ENCODE data around the gene ASB6. TPM values are rescaled to one million over a fixed set of nuclear protein-coding genes. Genes with fewer than 3 reads are reported as not detected.

The ASB6 gene
- total and polyA plus RNA-seq, 2 experiments from 2014 or later = 8.8 to 19.8 TPM

DNA sequence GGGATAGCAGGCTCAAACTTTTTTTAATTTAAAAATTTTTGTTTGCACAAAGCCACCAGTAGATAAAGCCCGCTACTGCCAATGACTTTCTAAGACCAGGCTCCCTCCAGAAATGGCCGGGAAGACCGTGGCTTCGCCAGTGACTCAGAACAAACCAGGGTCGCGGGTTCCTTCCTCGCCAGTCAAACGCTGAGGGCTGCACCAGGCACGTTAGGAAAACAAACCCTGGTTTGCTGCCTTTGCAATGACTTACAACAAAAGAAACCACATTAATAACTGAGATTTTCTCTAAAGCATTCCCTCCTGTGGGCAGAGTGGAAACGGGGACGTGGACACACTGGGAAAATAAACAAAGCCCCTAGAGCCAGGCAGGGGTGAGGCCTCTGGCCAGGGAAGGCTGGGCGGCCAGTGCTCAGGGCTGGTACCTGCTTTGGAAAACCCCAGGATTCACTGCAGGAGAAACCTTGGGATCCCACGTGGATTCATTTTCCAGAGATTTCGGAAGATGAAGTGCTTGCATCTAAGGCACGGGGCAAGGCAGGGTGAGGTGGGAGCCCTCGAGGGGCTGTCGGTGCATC is 27.3 kb upstream of the ASB6 start (continued):
- TF ChIP-seq, protein P1, sequence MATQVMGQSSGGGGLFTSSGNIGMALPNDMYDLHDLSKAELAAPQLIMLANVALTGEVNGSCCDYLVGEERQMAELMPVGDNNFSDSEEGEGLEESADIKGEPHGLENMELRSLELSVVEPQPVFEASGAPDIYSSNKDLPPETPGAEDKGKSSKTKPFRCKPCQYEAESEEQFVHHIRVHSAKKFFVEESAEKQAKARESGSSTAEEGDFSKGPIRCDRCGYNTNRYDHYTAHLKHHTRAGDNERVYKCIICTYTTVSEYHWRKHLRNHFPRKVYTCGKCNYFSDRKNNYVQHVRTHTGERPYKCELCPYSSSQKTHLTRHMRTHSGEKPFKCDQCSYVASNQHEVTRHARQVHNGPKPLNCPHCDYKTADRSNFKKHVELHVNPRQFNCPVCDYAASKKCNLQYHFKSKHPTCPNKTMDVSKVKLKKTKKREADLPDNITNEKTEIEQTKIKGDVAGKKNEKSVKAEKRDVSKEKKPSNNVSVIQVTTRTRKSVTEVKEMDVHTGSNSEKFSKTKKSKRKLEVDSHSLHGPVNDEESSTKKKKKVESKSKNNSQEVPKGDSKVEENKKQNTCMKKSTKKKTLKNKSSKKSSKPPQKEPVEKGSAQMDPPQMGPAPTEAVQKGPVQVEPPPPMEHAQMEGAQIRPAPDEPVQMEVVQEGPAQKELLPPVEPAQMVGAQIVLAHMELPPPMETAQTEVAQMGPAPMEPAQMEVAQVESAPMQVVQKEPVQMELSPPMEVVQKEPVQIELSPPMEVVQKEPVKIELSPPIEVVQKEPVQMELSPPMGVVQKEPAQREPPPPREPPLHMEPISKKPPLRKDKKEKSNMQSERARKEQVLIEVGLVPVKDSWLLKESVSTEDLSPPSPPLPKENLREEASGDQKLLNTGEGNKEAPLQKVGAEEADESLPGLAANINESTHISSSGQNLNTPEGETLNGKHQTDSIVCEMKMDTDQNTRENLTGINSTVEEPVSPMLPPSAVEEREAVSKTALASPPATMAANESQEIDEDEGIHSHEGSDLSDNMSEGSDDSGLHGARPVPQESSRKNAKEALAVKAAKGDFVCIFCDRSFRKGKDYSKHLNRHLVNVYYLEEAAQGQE (IDR thresholded peaks at IDR 0.05; ENCODE audit: unreplicated experiment) = no peak

DNA sequence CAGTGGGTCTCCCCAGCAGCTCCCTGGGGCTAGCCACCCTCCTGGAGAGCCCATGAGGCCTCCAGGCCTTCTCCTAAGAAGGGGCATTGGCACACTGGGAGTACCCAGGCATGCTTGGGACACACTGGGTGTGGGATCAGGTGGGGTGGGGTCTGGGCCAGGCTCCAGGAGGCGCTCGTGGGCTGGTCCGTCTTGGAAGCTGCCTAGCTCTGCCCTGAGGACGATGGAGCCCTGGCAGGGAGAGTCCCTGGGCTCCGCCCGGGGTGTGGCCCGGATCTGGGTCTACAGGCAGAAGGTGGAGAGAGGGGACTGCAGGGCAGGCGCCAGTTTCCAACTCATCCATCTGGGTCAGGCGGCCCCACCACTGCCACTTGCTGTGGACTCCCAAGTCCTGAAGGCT is 25.9 kb upstream of the ASB6 start:
- Histone ChIP-seq H3K4me3 (no peak overlapping the region), H3K4me2 (no peak overlapping the region), H3K9me2 (ENCODE audit: insufficient read depth) (no peaks in the 10 kb centered on the region), H3K4me1 (ENCODE audit: insufficient read depth) (peaks cover 14% of the 10 kb centered on the region), H3K79me2 (replicated peaks; ENCODE audit: insufficient read depth) (no peaks in the 10 kb centered on the region), H4K20me1 (replicated peaks; ENCODE audit: insufficient read depth) (no peaks in the 10 kb centered on the region), H2AFZ (no peak overlapping the region), H3K27me3 (ENCODE audit: insufficient read depth) (peaks cover 24% of the 10 kb centered on the region), H3K36me3 (ENCODE audit: insufficient read depth) (no peaks in the 10 kb centered on the region), H3K27ac (ENCODE audit: low read depth) (no peak overlapping the region), H3F3A (replicated peaks; ENCODE audit: low read depth) (no peaks in the 10 kb centered on the region)
- TF ChIP-seq, protein P2, sequence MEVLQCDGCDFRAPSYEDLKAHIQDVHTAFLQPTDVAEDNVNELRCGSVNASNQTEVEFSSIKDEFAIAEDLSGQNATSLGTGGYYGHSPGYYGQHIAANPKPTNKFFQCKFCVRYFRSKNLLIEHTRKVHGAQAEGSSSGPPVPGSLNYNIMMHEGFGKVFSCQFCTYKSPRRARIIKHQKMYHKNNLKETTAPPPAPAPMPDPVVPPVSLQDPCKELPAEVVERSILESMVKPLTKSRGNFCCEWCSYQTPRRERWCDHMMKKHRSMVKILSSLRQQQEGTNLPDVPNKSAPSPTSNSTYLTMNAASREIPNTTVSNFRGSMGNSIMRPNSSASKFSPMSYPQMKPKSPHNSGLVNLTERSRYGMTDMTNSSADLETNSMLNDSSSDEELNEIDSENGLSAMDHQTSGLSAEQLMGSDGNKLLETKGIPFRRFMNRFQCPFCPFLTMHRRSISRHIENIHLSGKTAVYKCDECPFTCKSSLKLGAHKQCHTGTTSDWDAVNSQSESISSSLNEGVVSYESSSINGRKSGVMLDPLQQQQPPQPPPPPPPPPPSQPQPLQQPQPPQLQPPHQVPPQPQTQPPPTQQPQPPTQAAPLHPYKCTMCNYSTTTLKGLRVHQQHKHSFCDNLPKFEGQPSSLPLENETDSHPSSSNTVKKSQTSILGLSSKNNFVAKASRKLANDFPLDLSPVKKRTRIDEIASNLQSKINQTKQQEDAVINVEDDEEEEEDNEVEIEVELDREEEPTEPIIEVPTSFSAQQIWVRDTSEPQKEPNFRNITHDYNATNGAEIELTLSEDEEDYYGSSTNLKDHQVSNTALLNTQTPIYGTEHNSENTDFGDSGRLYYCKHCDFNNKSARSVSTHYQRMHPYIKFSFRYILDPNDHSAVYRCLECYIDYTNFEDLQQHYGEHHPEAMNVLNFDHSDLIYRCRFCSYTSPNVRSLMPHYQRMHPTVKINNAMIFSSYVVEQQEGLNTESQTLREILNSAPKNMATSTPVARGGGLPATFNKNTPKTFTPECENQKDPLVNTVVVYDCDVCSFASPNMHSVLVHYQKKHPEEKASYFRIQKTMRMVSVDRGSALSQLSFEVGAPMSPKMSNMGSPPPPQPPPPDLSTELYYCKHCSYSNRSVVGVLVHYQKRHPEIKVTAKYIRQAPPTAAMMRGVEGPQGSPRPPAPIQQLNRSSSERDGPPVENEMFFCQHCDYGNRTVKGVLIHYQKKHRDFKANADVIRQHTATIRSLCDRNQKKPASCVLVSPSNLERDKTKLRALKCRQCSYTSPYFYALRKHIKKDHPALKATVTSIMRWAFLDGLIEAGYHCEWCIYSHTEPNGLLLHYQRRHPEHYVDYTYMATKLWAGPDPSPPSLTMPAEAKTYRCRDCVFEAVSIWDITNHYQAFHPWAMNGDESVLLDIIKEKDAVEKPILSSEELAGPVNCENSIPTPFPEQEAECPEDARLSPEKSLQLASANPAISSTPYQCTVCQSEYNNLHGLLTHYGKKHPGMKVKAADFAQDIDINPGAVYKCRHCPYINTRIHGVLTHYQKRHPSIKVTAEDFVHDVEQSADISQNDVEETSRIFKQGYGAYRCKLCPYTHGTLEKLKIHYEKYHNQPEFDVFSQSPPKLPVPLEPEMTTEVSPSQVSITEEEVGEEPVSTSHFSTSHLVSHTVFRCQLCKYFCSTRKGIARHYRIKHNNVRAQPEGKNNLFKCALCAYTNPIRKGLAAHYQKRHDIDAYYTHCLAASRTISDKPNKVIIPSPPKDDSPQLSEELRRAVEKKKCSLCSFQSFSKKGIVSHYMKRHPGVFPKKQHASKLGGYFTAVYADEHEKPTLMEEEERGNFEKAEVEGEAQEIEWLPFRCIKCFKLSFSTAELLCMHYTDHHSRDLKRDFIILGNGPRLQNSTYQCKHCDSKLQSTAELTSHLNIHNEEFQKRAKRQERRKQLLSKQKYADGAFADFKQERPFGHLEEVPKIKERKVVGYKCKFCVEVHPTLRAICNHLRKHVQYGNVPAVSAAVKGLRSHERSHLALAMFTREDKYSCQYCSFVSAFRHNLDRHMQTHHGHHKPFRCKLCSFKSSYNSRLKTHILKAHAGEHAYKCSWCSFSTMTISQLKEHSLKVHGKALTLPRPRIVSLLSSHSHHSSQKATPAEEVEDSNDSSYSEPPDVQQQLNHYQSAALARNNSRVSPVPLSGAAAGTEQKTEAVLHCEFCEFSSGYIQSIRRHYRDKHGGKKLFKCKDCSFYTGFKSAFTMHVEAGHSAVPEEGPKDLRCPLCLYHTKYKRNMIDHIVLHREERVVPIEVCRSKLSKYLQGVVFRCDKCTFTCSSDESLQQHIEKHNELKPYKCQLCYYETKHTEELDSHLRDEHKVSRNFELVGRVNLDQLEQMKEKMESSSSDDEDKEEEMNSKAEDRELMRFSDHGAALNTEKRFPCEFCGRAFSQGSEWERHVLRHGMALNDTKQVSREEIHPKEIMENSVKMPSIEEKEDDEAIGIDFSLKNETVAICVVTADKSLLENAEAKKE (CRISPR knock-in tag; IDR thresholded peaks at IDR 0.05) = no peak
- TF ChIP-seq, protein P3, sequence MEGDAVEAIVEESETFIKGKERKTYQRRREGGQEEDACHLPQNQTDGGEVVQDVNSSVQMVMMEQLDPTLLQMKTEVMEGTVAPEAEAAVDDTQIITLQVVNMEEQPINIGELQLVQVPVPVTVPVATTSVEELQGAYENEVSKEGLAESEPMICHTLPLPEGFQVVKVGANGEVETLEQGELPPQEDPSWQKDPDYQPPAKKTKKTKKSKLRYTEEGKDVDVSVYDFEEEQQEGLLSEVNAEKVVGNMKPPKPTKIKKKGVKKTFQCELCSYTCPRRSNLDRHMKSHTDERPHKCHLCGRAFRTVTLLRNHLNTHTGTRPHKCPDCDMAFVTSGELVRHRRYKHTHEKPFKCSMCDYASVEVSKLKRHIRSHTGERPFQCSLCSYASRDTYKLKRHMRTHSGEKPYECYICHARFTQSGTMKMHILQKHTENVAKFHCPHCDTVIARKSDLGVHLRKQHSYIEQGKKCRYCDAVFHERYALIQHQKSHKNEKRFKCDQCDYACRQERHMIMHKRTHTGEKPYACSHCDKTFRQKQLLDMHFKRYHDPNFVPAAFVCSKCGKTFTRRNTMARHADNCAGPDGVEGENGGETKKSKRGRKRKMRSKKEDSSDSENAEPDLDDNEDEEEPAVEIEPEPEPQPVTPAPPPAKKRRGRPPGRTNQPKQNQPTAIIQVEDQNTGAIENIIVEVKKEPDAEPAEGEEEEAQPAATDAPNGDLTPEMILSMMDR (conservative IDR thresholded peaks at IDR 0.05; ENCODE audit: low read depth in 2 of 2) = peak; percentile 13 to 35; a peak in 1 of 4 replicates
- no peak for TF ChIP-seq EZH2 (IDR thresholded peaks at IDR 0.05; ENCODE audit: low read depth, unreplicated experiment)
- no peak for TF ChIP-seq CREB1 (CRISPR knock-in tag; IDR thresholded peaks at IDR 0.05; ENCODE audit: low read depth)
- Mint-ChIP-seq H3K36me3 (ENCODE audit: low read depth) (no peaks in the 10 kb centered on the region), H3K9me3 (no peaks in the 10 kb centered on the region), H3K4me1 (peaks cover 17% of the 10 kb centered on the region), H3K27me3 (ENCODE audit: insufficient read depth, low read depth, poor library complexity) (peaks cover 33% of the 10 kb centered on the region), H3K27ac (no peak overlapping the region), H3K4me3 (no peak overlapping the region)
- DNase-seq (ENCODE audit: low spot score) (no peak), ATAC-seq (no peak; the same call in 2 of the 3 replicates)
